GM12878 (cell line): ENCODE measurements around the gene MAML2. TPM values are rescaled to one million over a fixed set of nuclear protein-coding genes. Genes with fewer than 3 reads are reported as not detected.

Experiments used
- ATAC-seq: fragments of 200-7000 bp; cut with Tn5 transposase; 3 replicates; pipeline ENCODE4 v1.9.1; 2020; ENCODE audit warnings: mild to moderate bottlenecking, moderate library complexity
- BruUV-seq: library from RNA; stranded (reverse); fragments of 400-500 nt; replicated peaks from 2 replicates; lab custom pipeline; 2021; lab: Mats Ljungman, UMichigan
- CTCF ChIA-PET: fragments of 300-600 bp; sonication (Branson Sonifier 250); formaldehyde crosslinking; extraction: SDS; loops from one replicate; lab custom pipeline; 2021; ENCODE audit warnings: inconsistent platforms; lab: Yijun Ruan, JAX
- POLR2A ChIA-PET: fragments of 350-600 bp; formaldehyde crosslinking; extraction: SDS; loops from one replicate; lab custom pipeline; 2021; ENCODE audit warnings: inconsistent platforms; lab: Charles Lee
- RAD21 ChIA-PET: fragments of 300-600 bp; sonication (Branson Sonifier 250); formaldehyde crosslinking; loops from one replicate; lab custom pipeline; 2023; ENCODE audit warnings: antibody characterized with exemption; ENCODE audit not compliant: unreplicated experiment; lab: Charles Lee
- SMC1A ChIA-PET: fragments of 300-600 bp; sonication (Branson Sonifier 250); formaldehyde crosslinking; loops from one replicate; lab custom pipeline; 2023; ENCODE audit not compliant: unreplicated experiment, uncharacterized antibody; lab: Charles Lee
- DNase-seq: peaks from one replicate; pipeline ENCODE4 v3.0.0-alpha.2; 2011; ENCODE audit warnings: low read depth, low spot score
- FAIRE-seq: peaks from 3 replicates; lab custom pipeline; 2011; peaks lifted over from hg19 to GRCh38; lab: Jason Lieb, UNC
- H2AFZ ChIP-seq: 2 replicates; pipeline ENCODE4 v1.6.0; 2011; ENCODE audit warnings: low read depth, low read length, control low read depth; ENCODE audit not compliant: control insufficient read depth
- H3K27ac ChIP-seq: 2 replicates; pipeline ENCODE4 v1.5.1; 2011; ENCODE audit warnings: control low read depth; ENCODE audit not compliant: control insufficient read depth, insufficient read depth
- H3K27me3 ChIP-seq, 2 experiments: replicated peaks in 1 of 2; 2 replicates each; pipeline versions ENCODE4 v1.6.0 to v1.6.1; 2011; ENCODE audit warnings: low read length in 1 of 2; ENCODE audit not compliant: control insufficient read depth in 2 of 2, insufficient read depth in 2 of 2
- H3K36me3 ChIP-seq, 2 experiments: 2 replicates each; pipeline ENCODE4 v1.5.1; 2011; ENCODE audit warnings: low read length in 1 of 2; ENCODE audit not compliant: control insufficient read depth in 2 of 2, insufficient read depth in 2 of 2
- H3K4me1 ChIP-seq: 2 replicates; pipeline ENCODE4 v1.6.1; 2011; ENCODE audit warnings: mild to moderate bottlenecking, low read length, moderate library complexity, mixed read lengths; ENCODE audit not compliant: control insufficient read depth, insufficient read depth
- H3K4me2 ChIP-seq: 2 replicates; pipeline ENCODE4 v1.6.0; 2011; ENCODE audit warnings: control low read depth; ENCODE audit not compliant: control insufficient read depth, insufficient read depth
- H3K4me3 ChIP-seq: fragments of 200-600 bp; sonication (generic); 2 replicates; pipeline ENCODE4 v1.5.1; 2016
- H3K79me2 ChIP-seq: 2 replicates; pipeline ENCODE4 v1.6.0; 2011; ENCODE audit warnings: low read length; ENCODE audit not compliant: control insufficient read depth, insufficient read depth
- H3K9ac ChIP-seq: 2 replicates; pipeline ENCODE4 v1.8.0; 2011; ENCODE audit warnings: low read length, control low read depth, mixed read lengths; ENCODE audit not compliant: control insufficient read depth, insufficient read depth
- H3K9me3 ChIP-seq: replicated peaks from 3 replicates; pipeline ENCODE4 v1.5.1; 2011; ENCODE audit warnings: mild to moderate bottlenecking, low read length; ENCODE audit not compliant: control insufficient read depth, insufficient read depth
- H4K20me1 ChIP-seq: 2 replicates; pipeline ENCODE4 v1.6.0; 2011; ENCODE audit not compliant: control insufficient read depth, insufficient read depth
- BHLHE40 ChIP-seq, 2 experiments: fragments of 450-650 bp in 1 of 2; IDR thresholded peaks; 2 replicates each; pipeline ENCODE4 v1.6.1; 2011 to 2017; ENCODE audit warnings: low read depth in 2 of 2, borderline replicate concordance in 1 of 2, improper control_type of control experiment in 1 of 2, low read length in 1 of 2, mild to moderate bottlenecking in 1 of 2
- BMI1 ChIP-seq: fragments of 450-650 bp; IDR thresholded peaks from 2 replicates; pipeline ENCODE4 v1.6.1; 2016; ENCODE audit warnings: mild to moderate bottlenecking, moderate library complexity, borderline replicate concordance
- CEBPZ ChIP-seq: fragments of 150-350 bp; IDR thresholded peaks from 2 replicates; pipeline ENCODE4 v1.6.1; 2016; ENCODE audit warnings: low read depth, low read length
- CHD2 ChIP-seq: IDR thresholded peaks from 2 replicates; pipeline ENCODE4 v1.6.1; 2011; ENCODE audit warnings: low read depth, low read length, improper control_type of control experiment, borderline replicate concordance
- GABPA ChIP-seq: IDR thresholded peaks from 2 replicates; pipeline ENCODE4 v1.6.1; 2014; ENCODE audit warnings: antibody characterized with exemption, low read depth, mild to moderate bottlenecking, inconsistent platforms
- HSF1 ChIP-seq: fragments of 150-350 bp; IDR thresholded peaks from 2 replicates; pipeline ENCODE4 v1.6.1; 2014; ENCODE audit warnings: mild to moderate bottlenecking, low read depth, low read length
- MEF2B ChIP-seq: fragments of 450-650 bp; IDR thresholded peaks from 2 replicates; pipeline ENCODE4 v1.6.1; 2018; ENCODE audit warnings: mild to moderate bottlenecking, moderate library complexity; ENCODE audit not compliant: partially characterized antibody, poor library complexity, severe bottlenecking
- RBBP5 ChIP-seq: fragments of 200-600 bp; sonication (generic); conservative IDR thresholded peaks from 2 replicates; pipeline ENCODE4 v1.6.1; 2016
- RCOR1 ChIP-seq: conservative IDR thresholded peaks from 2 replicates; pipeline ENCODE4 v1.6.1; 2012; ENCODE audit warnings: low read depth, low read length, improper control_type of control experiment
- SMAD5 ChIP-seq: IDR thresholded peaks from 2 replicates; pipeline ENCODE4 v1.6.1; 2016; ENCODE audit warnings: antibody characterized with exemption, low read depth
- SP1 ChIP-seq: IDR thresholded peaks from one replicate; pipeline ENCODE4 v1.6.1; 2011; ENCODE audit warnings: low read depth, low read length
- SREBF1 ChIP-seq: IDR thresholded peaks from 2 replicates; pipeline ENCODE4 v1.6.1; 2012; ENCODE audit warnings: mild to moderate bottlenecking, low read length
- SUPT20H ChIP-seq: IDR thresholded peaks from 2 replicates; pipeline ENCODE4 v1.6.1; 2011; ENCODE audit warnings: low read depth, mild to moderate bottlenecking, low read length, moderate library complexity, borderline replicate concordance; ENCODE audit not compliant: control insufficient read depth
- YY1 ChIP-seq: IDR thresholded peaks from 2 replicates; pipeline ENCODE4 v1.6.1; 2011; ENCODE audit warnings: low read depth, mild to moderate bottlenecking, low read length
- ZNF207 ChIP-seq: fragments of 450-650 bp; IDR thresholded peaks from 2 replicates; pipeline ENCODE4 v1.6.1; 2014; ENCODE audit warnings: antibody characterized with exemption, mild to moderate bottlenecking, borderline replicate concordance
- ZNF217 ChIP-seq: fragments of 450-650 bp; IDR thresholded peaks from 2 replicates; pipeline ENCODE4 v1.6.1; 2017; ENCODE audit warnings: antibody characterized with exemption, mild to moderate bottlenecking
- ZZZ3 ChIP-seq: IDR thresholded peaks from 2 replicates; pipeline ENCODE4 v1.6.1; 2011; ENCODE audit warnings: low read depth; ENCODE audit not compliant: control insufficient read depth, insufficient read length
- WGBS: methylation state at CpG from one replicate; pipeline ENCODE4 v1.1.6; 2016; ENCODE audit warnings: low lambda C conversion rate; ENCODE audit not compliant: insufficient replicate concordance, insufficient coverage; ENCODE audit errors: missing lambda C conversion rate; 5-methylcytosine and 5-hydroxymethylcytosine counted together
- in situ Hi-C: fragments of 300-500 bp; cut with MboI; formaldehyde crosslinking; loops from 9 replicates; pipeline ENCODE4 v1.14.3; 2018; ENCODE audit warnings: mixed read lengths
- intact Hi-C: fragments of 100-400 bp; cut with micrococcal nuclease; formaldehyde crosslinking; loops from one replicate; pipeline ENCODE4 v1.14.2; 2022; ENCODE audit not compliant: unreplicated experiment
- polyA plus RNA-seq, 11 experiments: library from polyadenylated mRNA; depleted of rRNA in 4 of 11; unstranded in 6 of 11; stranded (reverse) in 5 of 11; fragments of >200 nt; fragmentation: Nextera tagmentation in 4 of 11; fragmentation: Illumina TruSeq in 1 of 11; extraction: Ambion mirVana in 4 of 11; extraction: Trizol in 1 of 11; gene quantifications; 1 replicate in 1 of 11; 2 replicates in 10 of 11; pipeline versions ENCODE4 v1.2.1 to v1.2.3, GENCODE V29; 2011 to 2016; ENCODE audit warnings: inconsistent platforms in 2 of 11, missing spikeins in 2 of 11, low read depth in 1 of 11
- total RNA-seq, 4 experiments: library from RNA; depleted of rRNA in 3 of 4; stranded (reverse); fragments of >200 nt in 3 of 4; fragmentation: Illumina TruSeq in 1 of 4; extraction: Trizol in 1 of 4; gene quantifications; 2 replicates each; pipeline versions ENCODE4 v1.2.1 to v1.2.3, GENCODE V29; 2013 to 2021

The MAML2 gene
- total and polyA plus RNA-seq, 10 of the 15 experiments (the other 5 are each of a cell fraction or from before 2014, with no cell fraction given) = 2.5 to 15.1 (median 12.0) TPM

- TF ChIP-seq SUPT20H = no peak
- no peak for TF ChIP-seq ZNF207
- no peak for TF ChIP-seq SMAD5
- no peak for TF ChIP-seq RCOR1
- TF ChIP-seq ZZZ3 = no peak
- TF ChIP-seq YY1 = no peak
- no peak for TF ChIP-seq CHD2
Observed at GRCh38 chr11:96101146-96101545, 241.8 kb downstream of the MAML2 start (continued).

- ChIA-PET SMC1A (interaction anchor here (1.0 to 1.5 kb wide), 3 partner anchors 9 to 15 kb away, joined by 3 to 5 read pairs (median 4); no protein-coding TSS in a partner anchor), POLR2A (interaction anchor here (0.6 kb wide), 1 partner anchor 18 kb away, joined by 3 read pairs; no protein-coding TSS in a partner anchor), RAD21 (interaction anchor here (1.2 kb wide), 1 partner anchor 243 kb away, joined by 4 read pairs; no protein-coding TSS in a partner anchor), CTCF (interaction anchor here (0.9 kb wide), 1 partner anchor 10 kb away, joined by 3 read pairs; no protein-coding TSS in a partner anchor)
- H2AFZ ChIP-seq = no peak overlapping the region
- H3K36me3 ChIP-seq = no peaks in the 10 kb centered on the region
- no peak for ATAC-seq
- FAIRE-seq = no peak
- H3K9me3 ChIP-seq = no peaks in the 10 kb centered on the region
- intact Hi-C loops = no loop called here
- no peaks in the 10 kb centered on the region for H3K27me3 ChIP-seq
- no peak overlapping the region for H3K27ac ChIP-seq
- no peak for DNase-seq
- H3K4me1 ChIP-seq = no peaks in the 10 kb centered on the region
- WGBS = 82% methylated on average over 7 of the region's 7 CpGs
- H3K79me2 ChIP-seq = no peaks in the 10 kb centered on the region; the same call in 1 of the 2 replicates
- H3K4me3 ChIP-seq = no peak overlapping the region
- no peak overlapping the region for H3K9ac ChIP-seq
- in situ Hi-C loops = no loop called here
- no peaks in the 10 kb centered on the region for H4K20me1 ChIP-seq
- H3K4me2 ChIP-seq = no peak overlapping the region
- no TSS peak for BruUV-seq
- TF ChIP-seq BMI1 = no peak
- TF ChIP-seq SREBF1 = no peak
- TF ChIP-seq ZNF207 = no peak
- no peak for TF ChIP-seq ZNF217
- no peak for TF ChIP-seq RBBP5
- no peak for TF ChIP-seq CEBPZ
- TF ChIP-seq GABPA = no peak
- TF ChIP-seq HSF1 = no peak
- TF ChIP-seq MEF2B = no peak
- TF ChIP-seq BHLHE40 (IDR thresholded peaks at IDR 0.05; ENCODE audit: borderline replicate concordance in 1 of 2, low read depth in 2 of 2, low read length in 1 of 2) = no peak
- no peak for TF ChIP-seq SP1
- TF ChIP-seq RCOR1 = no peak
Observed at GRCh38 chr11:96098511-96099241, 244.3 kb downstream of the MAML2 start.
